HG02852 (cell line): ENCODE data around the gene CALHM2.

Source experiments
- ATAC-seq: cut with Tn5 transposase; IDR thresholded peaks from one replicate; pipeline ENCODE4 v1.9.1; 2021; ENCODE audit warnings: mild to moderate bottlenecking, moderate library complexity; ENCODE audit not compliant: unreplicated experiment

Gene CALHM2

GRCh38 chr10:103451091-103451813 is 918 bp downstream of the CALHM2 start:
- no peak for ATAC-seq

- ATAC-seq: no peak
Observed at GRCh38 chr10:103450201-103450695, 1.9 kb downstream of the CALHM2 start.

- no peak for ATAC-seq
Observed at GRCh38 chr10:103449208-103450144, 2.7 kb downstream of the CALHM2 start.

- no peak for ATAC-seq
Observed at GRCh38 chr10:103448746-103449145, 3.4 kb downstream of the CALHM2 start.

GRCh38 chr10:103447187-103447586 is 5.0 kb downstream of the CALHM2 start:
- no peak for ATAC-seq

GRCh38 chr10:103445767-103446567 is 6.2 kb downstream of the CALHM2 start:
- no peak for ATAC-seq

GRCh38 chr10:103445366-103445765 is 6.8 kb downstream of the CALHM2 start:
- ATAC-seq: no peak

- ATAC-seq: no peak
Observed at GRCh38 chr10:103444478-103444877, 7.7 kb downstream of the CALHM2 start.

- ATAC-seq: no peak
Observed at GRCh38 chr10:103443475-103444185, 8.5 kb downstream of the CALHM2 start.

- ATAC-seq: no peak
Observed at GRCh38 chr10:103442031-103442461, 10.1 kb downstream of the CALHM2 start.

GRCh38 chr10:103441611-103442010 is 10.6 kb downstream of the CALHM2 start:
- ATAC-seq: no peak

- ATAC-seq: no peak
Observed at GRCh38 chr10:103441206-103441605, 11.0 kb downstream of the CALHM2 start.

GRCh38 chr10:103440416-103440815 is 11.8 kb downstream of the CALHM2 start:
- ATAC-seq: no peak

- ATAC-seq: no peak
Observed at GRCh38 chr10:103439776-103440175, 12.4 kb downstream of the CALHM2 start.

- ATAC-seq: no peak
Observed at GRCh38 chr10:103433858-103434257, 18.3 kb downstream of the CALHM2 start.

GRCh38 chr10:103431902-103432301 is 20.3 kb downstream of the CALHM2 start:
- ATAC-seq: no peak

- no peak for ATAC-seq
Observed at GRCh38 chr10:103429647-103430046, 22.5 kb downstream of the CALHM2 start.

- no peak for ATAC-seq
Observed at GRCh38 chr10:103428989-103429643, 23.1 kb downstream of the CALHM2 start.

GRCh38 chr10:103427866-103428265 is 24.3 kb downstream of the CALHM2 start:
- ATAC-seq: no peak

GRCh38 chr10:103423748-103424147 is 28.4 kb downstream of the CALHM2 start:
- no peak for ATAC-seq
